ENCODE results near the gene PSMD4. TPM values are rescaled to one million over a fixed set of nuclear protein-coding genes. Genes with fewer than 3 reads are reported as not detected.

The PSMD4 gene
- total and polyA plus RNA-seq, 2 of the 8 experiments (the other 6 are each of a cell fraction or from before 2014, with no cell fraction given): 216 to 284 TPM

GRCh38 chr1:151312826-151313225, 58.3 kb downstream of the PSMD4 start (continued):
- no peak for TF ChIP-seq KDM5A (IDR thresholded peaks at IDR 0.05; ENCODE audit: low read length)
- TF ChIP-seq RAD21 (IDR thresholded peaks at IDR 0.05 in 1 of 2, conservative IDR thresholded peaks at IDR 0.05 in 1 of 2; ENCODE audit: low read depth in 2 of 2, low read length in 2 of 2): no peak
- TF ChIP-seq HDAC6 (IDR thresholded peaks at IDR 0.05; ENCODE audit: low read depth, low read length): no peak
- TF ChIP-seq TAF7 (optimal IDR thresholded peaks at IDR 0.05; ENCODE audit: borderline replicate concordance, low read depth, low read length): no peak
- no peak for TF ChIP-seq MAX (IDR thresholded peaks at IDR 0.05)
- TF ChIP-seq NANOG (IDR thresholded peaks at IDR 0.05; ENCODE audit: insufficient read depth, low read depth, low read length, poor library complexity, severe bottlenecking): no peak
- no peak for TF ChIP-seq BRCA1 (IDR thresholded peaks at IDR 0.05; ENCODE audit: low read depth, low read length)
- no peak for TF ChIP-seq TEAD4 (IDR thresholded peaks at IDR 0.05; ENCODE audit: low read depth, low read length)

All from H1 (cell line).